Breast epithelium (tissue), 4 donors: Measurements from ENCODE around the gene TNFRSF25. TPM values are rescaled to one million over a fixed set of nuclear protein-coding genes. Genes with fewer than 3 reads are reported as not detected.
A peak's percentile ranks its signal among the peaks of the same experiment; 100 is the strongest.

ENCODE experiments used
- DNase-seq, 2 donors: peaks; one replicate each; pipeline ENCODE4 v3.0.0-alpha.2; 2019; ENCODE audit warnings: low spot score in 2 of 2
- H3K27ac ChIP-seq, 2 donors: fragments of 200-600 bp; sonication (generic) in 1 of 2; one replicate each; pipeline ENCODE4 v1.5.1; 2016 to 2019; ENCODE audit warnings: mild to moderate bottlenecking in 1 of 2
- H3K27me3 ChIP-seq, 2 donors: fragments of 200-600 bp; sonication (generic) in 1 of 2; one replicate each; pipeline versions ENCODE4 v1.5.1 to v1.6.0; 2017 to 2019; ENCODE audit warnings: control low read depth in 1 of 2, mild to moderate bottlenecking in 1 of 2
- H3K36me3 ChIP-seq: fragments of 200-600 bp; one replicate; pipeline ENCODE4 v1.5.1; 2019
- H3K4me1 ChIP-seq, 2 donors: fragments of 200-600 bp; sonication (generic); one replicate each; pipeline ENCODE4 v1.5.1; 2016 to 2019; ENCODE audit warnings: control low read depth in 1 of 2
- H3K4me3 ChIP-seq, 3 donors: fragments of 200-600 bp; sonication (generic); 1 replicate in 2 of 3; 2 replicates in 1 of 3; pipeline ENCODE4 v1.5.1; 2016 to 2019; ENCODE audit warnings: mild to moderate bottlenecking in 3 of 3, moderate library complexity in 2 of 3
- H3K9me3 ChIP-seq, 2 donors: fragments of 200-600 bp; sonication (generic) in 1 of 2; one replicate each; pipeline ENCODE4 v1.5.1; 2016 to 2019; ENCODE audit warnings: control low read depth in 1 of 2
- POLR2A ChIP-seq: fragments of 450-650 bp; IDR thresholded peaks from one replicate; pipeline ENCODE4 v1.6.1; 2016; ENCODE audit warnings: antibody characterized with exemption, mild to moderate bottlenecking, moderate library complexity
- POLR2AphosphoS5 ChIP-seq, 3 donors: sonication (generic); formaldehyde crosslinking; IDR thresholded peaks; one replicate each; pipeline ENCODE4 v1.6.1; 2017; ENCODE audit warnings: antibody characterized with exemption in 3 of 3
- intact Hi-C: fragments of 100-400 bp; cut with DNase I; formaldehyde crosslinking; loops from one replicate; pipeline ENCODE4 v1.15.1; 2023; ENCODE audit warnings: low total_unique reads
- total RNA-seq, 3 donors: library from RNA; depleted of rRNA; stranded (reverse); fragments of >200 nt; gene quantifications; one replicate each; pipeline ENCODE4 v1.1.0, GENCODE V29; 2016
- TF ChIP-seq, protein P1 (sequence below), 3 donors: fragments of 450-650 bp; IDR thresholded peaks; one replicate each; pipeline ENCODE4 v1.5.1; 2016 to 2017; ENCODE audit warnings: antibody characterized with exemption in 3 of 3, mild to moderate bottlenecking in 3 of 3, moderate library complexity in 3 of 3

The TNFRSF25 gene
- total RNA-seq, 3 donors from 2014 or later, result 3.8 to 13.1 (median 12.4) TPM

DNA sequence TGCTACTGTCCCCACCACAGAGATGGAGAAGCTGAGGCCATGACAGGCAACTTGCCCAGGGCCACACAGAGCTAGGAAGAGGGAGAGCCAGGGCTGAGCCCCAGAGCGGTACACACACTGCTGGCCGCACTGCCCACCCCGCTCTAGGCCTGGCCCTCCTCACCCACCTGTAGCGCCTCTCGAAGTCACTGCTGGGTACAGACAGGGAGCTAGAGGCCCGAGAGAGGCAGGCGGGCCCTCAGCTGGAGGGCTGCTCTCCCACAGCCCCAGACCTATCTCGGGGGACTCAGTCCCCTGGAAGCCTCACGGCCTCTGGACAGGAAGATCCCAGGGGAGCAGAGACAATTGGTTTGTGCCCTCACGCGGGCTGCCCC, 42.8 kb upstream of the TNFRSF25 start:
- no peaks in the 10 kb centered on the region for H3K27me3 ChIP-seq
- TF ChIP-seq, protein P1, sequence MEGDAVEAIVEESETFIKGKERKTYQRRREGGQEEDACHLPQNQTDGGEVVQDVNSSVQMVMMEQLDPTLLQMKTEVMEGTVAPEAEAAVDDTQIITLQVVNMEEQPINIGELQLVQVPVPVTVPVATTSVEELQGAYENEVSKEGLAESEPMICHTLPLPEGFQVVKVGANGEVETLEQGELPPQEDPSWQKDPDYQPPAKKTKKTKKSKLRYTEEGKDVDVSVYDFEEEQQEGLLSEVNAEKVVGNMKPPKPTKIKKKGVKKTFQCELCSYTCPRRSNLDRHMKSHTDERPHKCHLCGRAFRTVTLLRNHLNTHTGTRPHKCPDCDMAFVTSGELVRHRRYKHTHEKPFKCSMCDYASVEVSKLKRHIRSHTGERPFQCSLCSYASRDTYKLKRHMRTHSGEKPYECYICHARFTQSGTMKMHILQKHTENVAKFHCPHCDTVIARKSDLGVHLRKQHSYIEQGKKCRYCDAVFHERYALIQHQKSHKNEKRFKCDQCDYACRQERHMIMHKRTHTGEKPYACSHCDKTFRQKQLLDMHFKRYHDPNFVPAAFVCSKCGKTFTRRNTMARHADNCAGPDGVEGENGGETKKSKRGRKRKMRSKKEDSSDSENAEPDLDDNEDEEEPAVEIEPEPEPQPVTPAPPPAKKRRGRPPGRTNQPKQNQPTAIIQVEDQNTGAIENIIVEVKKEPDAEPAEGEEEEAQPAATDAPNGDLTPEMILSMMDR (IDR thresholded peaks at IDR 0.05), result no peak
- TF ChIP-seq POLR2A (no peak), POLR2AphosphoS5 (IDR thresholded peaks at IDR 0.05) (no peak)
- no peak overlapping the region for H3K4me3 ChIP-seq
- no peaks in the 10 kb centered on the region for H3K36me3 ChIP-seq
- DNase-seq, result no peak
- no peak overlapping the region for H3K27ac ChIP-seq
- H3K4me1 ChIP-seq, result peaks cover 3 to 6% of the 10 kb centered on the region in 2 donors
- no peaks in the 10 kb centered on the region for H3K9me3 ChIP-seq
- intact Hi-C loops, result no loop called here

DNA sequence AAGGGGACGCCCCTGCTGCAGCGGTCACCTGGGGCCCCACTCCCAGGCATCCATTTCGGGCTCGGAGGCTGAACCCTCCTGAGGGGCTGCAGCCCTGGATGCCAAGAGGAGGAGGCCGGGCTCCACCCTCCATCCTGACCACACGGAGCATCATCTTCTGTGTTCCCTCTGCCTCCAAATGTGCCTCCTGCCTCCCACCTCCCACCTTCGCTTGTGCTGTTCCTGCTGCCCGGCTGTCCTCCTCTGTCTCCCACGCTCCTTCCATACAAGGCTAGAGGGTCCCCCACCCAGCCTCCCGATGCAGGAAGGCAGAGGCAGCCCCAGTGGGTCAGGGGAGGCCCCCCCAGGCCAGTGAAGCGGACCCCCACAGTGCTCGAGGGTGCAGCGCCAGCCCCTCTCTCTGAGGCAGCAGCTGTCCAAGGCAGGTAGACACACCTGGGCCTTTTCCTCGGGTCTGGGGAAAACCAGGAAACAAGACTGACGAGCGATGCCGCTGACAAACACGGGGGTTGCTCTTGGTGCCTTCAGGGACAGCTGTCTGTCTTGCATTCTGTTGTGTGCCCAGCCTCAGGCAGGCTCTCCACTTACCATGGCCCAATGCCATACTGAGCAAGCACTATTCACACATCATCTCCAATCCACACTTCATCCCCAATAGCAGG, 42.3 kb upstream of the TNFRSF25 start:
- Histone ChIP-seq H3K4me1 (peaks cover 3 to 6% of the 10 kb centered on the region in 2 donors), H3K36me3 (no peaks in the 10 kb centered on the region), H3K9me3 (no peaks in the 10 kb centered on the region), H3K4me3 (no peak overlapping the region), H3K27ac (no peak overlapping the region), H3K27me3 (no peaks in the 10 kb centered on the region)
- intact Hi-C loops, result no loop called here
- no peak for TF ChIP-seq POLR2AphosphoS5 (IDR thresholded peaks at IDR 0.05)
- TF ChIP-seq, protein P1 (IDR thresholded peaks at IDR 0.05), result no peak
- no peak for DNase-seq

DNA sequence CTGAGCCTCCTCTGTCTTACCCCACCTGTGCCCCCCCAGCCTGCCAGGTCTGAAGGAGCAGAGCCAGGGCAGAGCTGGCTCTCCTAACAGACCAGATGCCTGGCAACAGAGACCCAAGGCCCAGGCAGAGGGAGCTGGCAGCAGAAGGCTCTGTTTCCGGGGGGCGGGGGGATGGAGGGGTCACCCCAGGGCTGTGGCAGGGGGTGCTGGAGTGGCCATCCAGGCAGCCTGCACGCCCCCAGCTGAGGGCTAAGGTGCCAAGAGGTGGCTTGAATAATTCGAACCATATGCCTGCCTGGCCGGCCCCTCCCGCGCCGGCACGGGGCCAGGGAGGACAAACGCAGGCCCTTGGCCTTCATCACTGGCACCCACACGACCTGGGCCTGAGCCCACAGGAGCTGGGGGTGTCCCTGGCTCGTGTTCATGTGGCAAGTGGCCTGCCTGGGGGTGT, 41.5 kb upstream of the TNFRSF25 start:
- H3K36me3 ChIP-seq, result no peaks in the 10 kb centered on the region
- peaks cover 0 to 8% of the 10 kb centered on the region in 2 donors for H3K4me1 ChIP-seq
- H3K27me3 ChIP-seq, result no peaks in the 10 kb centered on the region
- no peak for TF ChIP-seq POLR2AphosphoS5 (IDR thresholded peaks at IDR 0.05)
- TF ChIP-seq, protein P1 (IDR thresholded peaks at IDR 0.05), result no peak
- no peak for TF ChIP-seq POLR2A
- intact Hi-C loops, result no loop called here
- H3K9me3 ChIP-seq, result no peaks in the 10 kb centered on the region
- H3K4me3 ChIP-seq, result no peak overlapping the region
- H3K27ac ChIP-seq, result peak overlapping the region; percentile 3 to 48
- DNase-seq, result no peak

DNA sequence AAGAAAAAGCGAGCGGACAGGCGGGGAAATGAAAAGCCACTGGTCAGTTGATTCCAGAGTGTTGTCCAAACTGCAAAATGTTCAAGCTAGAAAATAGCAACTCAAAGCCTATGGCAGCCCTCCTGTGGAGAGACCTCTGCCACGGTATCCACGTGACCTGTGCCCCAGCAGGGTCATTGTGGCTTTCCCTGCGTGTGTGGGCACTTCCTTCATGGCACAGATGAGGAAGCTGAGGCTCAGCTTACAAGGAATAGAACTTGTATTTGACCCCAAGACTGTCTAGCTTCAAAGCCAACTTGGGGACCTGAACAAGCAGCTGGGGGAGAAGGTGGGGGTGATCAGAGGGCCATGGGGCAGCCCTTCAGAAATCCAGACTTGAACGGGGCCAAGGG, 41.1 kb upstream of the TNFRSF25 start:
- no peak for DNase-seq
- H3K36me3 ChIP-seq, result no peaks in the 10 kb centered on the region
- H3K9me3 ChIP-seq, result no peaks in the 10 kb centered on the region
- TF ChIP-seq, protein P1 (IDR thresholded peaks at IDR 0.05), result no peak
- TF ChIP-seq POLR2A, result no peak
- no peak overlapping the region for H3K4me3 ChIP-seq
- H3K27me3 ChIP-seq, result no peaks in the 10 kb centered on the region
- H3K4me1 ChIP-seq, result peaks cover 0 to 12% of the 10 kb centered on the region in 2 donors
- intact Hi-C loops, result no loop called here
- H3K27ac ChIP-seq, result peak overlapping the region in 1 of 2 donors; percentile 48

DNA sequence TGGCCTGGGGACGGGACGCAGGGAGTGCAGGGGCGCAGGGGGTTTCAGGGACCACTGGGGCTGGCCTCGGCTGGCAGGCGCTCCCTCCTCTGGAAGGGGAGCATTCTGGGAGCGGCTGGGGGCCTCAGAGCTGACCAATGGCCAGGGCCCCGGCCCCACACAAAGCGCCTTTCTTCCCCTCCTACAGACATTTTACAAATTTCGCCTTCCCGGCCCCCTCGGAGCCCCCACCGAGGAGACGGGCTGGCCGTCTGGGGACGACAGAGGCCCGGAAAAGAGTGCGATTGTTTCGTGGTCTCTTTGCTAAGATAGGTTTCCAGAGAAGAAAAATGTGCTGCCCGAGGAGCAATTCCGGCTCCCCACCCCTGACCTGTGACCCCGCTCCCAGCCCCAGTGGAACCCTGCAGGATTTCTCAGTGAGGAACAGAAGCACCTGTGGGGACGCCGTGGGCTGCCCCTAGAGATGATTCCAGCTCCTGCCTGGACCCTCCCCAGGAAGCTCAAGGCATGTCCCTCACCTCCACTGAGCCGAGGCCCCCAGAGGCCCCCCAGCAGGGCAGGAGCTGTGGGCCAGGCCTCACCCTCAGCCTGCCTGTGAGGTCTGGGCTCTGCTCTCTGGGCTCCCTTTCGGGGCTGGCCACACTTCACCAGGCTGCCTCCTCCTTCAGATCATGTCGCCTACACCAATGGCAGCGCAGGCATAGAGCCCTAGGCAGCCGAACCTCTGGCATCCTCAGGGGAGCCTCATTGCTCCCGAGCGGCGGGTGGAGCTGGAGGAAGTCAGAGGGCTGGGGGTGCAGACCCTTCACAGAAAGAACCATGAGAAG, 40.5 kb upstream of the TNFRSF25 start:
- Histone ChIP-seq H3K9me3 (no peaks in the 10 kb centered on the region), H3K27ac (no peak overlapping the region), H3K36me3 (no peaks in the 10 kb centered on the region), H3K27me3 (no peaks in the 10 kb centered on the region), H3K4me1 (peaks cover 0 to 12% of the 10 kb centered on the region in 2 donors), H3K4me3 (no peak overlapping the region)
- TF ChIP-seq POLR2A (no peak), POLR2AphosphoS5 (IDR thresholded peaks at IDR 0.05) (no peak)
- TF ChIP-seq, protein P1 (IDR thresholded peaks at IDR 0.05), result no peak
- DNase-seq, result no peak
- intact Hi-C loops, result no loop called here
